GM21447 (cell line): Measurements from ENCODE around the gene ADGRG3.

Source experiments
- ATAC-seq: cut with Tn5 transposase; IDR thresholded peaks from one replicate; pipeline ENCODE4 v1.9.1; 2021; ENCODE audit not compliant: unreplicated experiment

Gene ADGRG3

DNA sequence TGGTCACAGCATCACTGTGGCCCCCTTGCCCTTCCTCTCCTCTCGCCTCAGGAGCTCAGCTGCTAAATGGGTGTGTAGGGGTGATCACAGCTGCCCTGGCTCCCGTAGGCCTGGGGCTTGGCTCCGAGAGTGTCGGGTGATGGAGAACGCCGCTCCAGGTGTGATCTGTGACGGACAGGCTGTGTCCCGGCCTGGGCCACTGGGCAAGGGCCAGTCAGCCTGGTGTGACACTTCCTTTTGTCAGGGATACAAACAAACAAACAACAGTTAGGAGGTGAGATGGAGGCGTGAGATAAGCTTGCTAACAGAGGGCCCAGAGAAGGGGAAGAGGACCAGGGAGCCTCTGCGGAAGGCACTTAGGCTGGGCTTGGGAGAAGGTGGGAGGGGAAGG is 37.7 kb upstream of the ADGRG3 start:
- no peak for ATAC-seq

DNA sequence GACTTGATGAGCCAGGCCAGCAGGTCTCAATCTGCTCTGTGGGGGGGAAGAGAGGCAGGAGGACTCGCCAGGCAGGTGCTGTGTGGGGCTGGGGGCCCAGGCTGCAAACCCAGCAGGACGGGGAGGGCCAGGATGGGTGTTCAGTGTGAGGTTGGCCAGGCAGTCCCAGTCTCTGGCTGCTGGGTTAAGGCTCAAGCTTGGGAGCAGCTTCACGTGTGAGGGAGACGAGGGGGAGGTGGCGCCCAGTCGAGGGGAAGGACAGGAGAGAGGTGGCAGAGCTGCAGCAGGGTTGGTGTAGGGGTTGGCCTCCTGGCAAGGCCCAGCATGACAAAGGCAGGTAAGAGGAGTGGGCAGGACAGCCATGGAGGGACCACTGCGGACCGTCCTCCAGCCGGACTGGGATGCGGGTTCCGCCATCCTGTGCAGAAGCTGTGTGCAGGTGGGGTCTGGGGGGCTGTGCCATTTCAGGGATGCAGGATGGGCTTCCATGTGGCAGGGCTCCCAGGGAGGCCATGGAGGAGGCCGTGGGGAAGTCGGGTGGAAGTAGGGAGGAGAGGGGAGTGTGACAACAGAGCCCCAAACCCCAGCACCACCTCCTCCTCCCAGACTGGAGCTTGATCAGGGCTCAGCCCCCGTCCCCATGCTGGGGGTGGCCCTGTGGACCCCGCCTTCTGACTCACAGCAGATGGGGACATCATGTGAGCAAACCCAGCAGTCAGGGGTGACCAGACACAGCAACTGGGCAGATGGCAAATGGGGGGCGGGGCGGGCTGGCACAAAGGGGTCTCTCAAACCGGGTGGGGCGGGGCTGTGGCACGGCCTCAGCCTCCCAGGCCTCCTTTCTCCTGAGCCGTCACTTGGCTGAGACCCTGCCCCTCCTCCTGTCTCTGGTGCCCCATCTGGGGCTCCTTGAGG is 36.9 kb upstream of the ADGRG3 start:
- ATAC-seq: no peak

DNA sequence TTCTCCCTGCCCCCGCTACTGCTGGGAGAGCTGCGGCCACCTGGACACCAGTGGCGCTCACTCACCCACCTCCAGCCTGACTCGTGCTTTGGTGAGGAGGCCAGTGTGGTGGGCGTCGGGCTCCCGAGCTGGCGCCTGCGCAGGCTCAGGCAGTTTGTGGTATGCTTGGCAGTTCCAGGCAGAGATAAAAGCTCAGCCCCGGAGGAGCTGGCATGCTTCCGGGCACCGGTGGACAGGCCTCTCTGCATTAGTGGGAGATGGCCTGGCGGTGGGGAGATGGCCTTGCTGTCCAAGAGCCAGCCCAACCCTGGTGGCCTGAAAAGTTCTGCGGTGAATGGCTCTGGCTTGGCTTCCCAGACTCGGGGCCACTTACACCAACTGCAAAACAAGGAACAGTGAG is 35.5 kb upstream of the ADGRG3 start:
- ATAC-seq: no peak

DNA sequence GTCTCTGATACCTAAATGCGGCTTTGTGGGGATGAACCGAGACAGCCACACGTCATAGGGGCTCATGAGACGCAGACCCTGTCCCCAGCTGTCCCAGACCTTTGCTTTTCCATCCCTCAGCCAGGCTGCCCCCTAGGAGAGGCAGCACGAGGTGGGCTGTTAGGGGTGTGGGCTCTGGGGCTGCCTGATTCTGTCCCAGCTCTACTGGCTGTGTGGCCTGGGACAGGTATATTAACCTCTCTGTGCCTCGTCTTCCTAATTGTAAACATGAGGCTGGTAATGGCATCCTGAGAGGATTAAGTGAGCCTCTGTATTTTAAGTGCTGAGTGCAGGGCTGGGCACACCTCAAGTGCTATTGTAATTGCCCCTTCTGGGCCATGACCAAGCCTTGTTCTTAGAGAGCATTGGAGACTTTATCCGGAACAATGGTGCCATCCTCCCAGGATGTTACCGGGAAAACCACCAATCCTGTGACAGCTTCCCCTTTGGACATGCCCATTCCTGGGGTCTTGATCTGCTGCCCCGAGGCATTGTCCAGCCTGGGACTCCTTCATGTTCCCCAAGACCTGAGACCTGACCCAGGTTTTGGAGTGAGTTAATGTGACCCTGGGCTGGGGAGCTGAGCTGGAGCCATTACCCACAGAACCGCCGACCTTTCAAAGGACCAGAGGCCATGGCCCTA is 34.6 kb upstream of the ADGRG3 start:
- no peak for ATAC-seq

DNA sequence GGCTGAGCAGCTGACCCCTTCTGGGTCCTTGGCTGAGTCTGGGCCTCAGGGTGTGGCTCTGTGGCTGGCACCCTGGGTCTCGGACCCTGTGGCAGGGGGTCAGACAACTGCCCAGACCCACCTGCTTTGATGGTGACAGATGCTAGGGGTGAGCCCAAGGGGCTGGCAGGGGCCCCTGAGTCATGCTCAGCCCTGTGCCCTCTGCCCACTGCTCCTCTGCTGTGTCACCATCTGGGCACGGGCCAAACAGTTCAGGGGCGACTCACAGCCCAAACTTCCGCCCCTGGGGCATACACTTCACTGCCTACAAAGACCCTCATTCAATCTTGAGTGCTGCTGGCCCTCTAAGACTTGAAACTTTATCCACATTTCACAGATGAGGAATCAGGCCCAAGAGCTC is 33.9 kb upstream of the ADGRG3 start:
- ATAC-seq: no peak

DNA sequence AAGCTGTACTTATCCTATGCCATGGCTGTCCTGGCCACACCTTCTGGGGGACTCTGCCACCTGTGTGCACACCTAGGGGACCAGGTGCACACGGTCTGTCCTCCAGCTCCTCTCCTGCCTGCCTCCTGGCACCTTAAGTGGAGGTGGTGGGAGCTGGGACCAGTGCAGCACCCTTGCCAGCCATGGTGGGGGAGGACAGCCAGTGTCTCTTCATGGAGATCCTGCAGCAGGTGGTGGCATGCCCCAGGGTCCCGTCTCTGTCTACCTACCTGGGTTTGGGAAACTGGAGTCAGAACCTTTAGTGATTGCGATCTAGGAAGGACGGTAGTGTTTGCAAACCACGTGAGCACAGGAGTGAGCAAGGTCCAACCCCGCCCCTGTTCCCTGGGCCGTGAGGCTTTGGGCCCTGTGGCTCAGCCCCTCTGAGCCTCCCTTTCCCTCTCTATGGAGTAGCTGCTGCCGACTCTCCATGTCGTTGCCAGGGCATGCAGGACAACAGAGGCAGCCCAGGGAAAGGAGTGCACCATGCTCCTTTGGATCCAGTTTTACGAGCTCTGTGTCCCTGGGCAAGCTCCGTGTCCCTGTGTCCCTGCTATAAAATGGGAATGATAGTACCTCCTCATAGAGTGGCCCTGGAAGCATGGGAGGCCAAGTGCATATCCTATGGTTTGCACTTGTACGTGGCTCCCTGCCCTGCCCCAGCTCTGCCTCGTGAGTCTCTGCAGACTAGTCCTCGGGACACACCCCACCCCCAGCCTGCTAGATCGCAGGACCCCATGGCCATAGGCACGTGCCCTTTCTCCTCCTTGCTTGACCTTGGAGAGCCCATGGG is 32.6 kb upstream of the ADGRG3 start:
- no peak for ATAC-seq

DNA sequence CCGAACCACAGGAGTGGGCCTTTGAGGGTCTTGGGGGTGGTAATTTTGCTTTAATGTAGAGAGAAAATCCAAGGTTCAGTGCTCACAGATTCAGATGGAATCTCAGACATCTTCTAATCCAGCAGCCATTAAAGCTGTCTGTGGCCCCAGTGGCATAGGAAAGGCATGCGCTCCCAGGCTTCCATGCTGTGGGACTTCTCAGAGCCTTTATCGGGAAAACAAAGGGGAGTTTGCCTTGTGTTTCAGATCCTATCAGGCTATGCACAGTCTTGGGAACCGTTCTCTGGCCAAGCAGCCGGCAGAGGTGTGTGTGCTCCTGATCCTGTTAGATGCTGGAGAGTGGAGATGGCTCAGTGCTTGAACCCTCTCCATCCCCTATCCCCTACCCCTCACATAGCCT is 31.9 kb upstream of the ADGRG3 start:
- ATAC-seq: no peak

DNA sequence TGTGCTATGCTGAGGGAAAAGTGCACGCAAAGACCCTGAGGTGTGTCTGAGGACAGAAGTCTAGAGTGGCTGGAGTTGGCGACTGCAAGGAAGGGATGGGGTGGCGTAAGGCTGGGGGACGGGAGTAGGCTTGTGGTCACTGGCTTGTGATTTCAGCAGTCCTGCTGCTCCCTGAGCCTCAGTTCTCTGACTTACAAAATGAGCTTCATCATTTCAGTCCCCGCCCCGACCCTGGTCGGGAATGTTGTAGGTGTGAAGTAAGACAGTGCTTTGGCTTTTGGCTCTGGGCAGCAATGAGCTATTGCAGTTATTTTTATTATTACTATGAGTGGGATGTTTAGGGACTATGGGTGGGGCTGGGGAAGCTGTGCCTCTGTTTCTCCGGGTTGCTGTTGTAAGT is 31.1 kb upstream of the ADGRG3 start:
- no peak for ATAC-seq

DNA sequence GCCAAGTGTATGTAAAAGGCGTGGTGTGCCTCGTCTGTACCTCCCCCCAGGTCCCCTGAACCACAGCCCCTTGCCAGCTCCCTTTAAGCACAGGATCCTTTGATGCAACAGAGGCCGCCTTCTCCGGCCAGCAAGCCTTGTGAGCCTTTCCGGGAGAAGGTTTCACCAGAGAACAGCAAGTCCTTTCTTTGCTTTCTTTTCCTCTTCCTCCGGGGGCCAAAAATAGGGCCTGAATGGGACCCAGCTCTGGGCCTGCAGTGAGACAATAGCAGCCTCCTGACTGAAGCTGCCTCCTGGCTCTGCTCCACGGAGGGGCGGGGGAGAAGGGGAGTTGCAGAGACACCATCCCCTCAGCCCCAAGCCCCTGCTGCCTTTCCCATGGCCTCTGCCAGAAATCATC is 30.7 kb upstream of the ADGRG3 start:
- no peak for ATAC-seq

DNA sequence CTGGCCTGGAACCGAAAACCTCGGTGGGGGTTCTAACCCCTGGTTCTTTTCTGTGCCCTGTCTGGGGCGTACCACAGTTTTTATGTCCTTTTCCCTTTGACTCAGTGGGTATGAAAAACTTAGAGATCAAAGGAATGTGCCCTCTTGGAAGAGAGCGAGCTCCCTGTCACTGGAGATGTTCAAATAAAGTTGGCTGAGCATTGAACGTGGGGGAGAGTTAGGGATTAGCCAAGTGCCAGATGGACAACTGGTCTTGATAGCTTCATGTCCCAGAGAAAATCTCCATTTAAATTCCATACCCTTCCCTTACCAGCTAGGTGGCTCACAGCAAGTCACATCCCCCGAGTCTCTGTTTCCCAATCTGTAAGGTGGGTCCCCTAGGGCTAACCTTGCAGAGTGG is 30.1 kb upstream of the ADGRG3 start:
- ATAC-seq: no peak

DNA sequence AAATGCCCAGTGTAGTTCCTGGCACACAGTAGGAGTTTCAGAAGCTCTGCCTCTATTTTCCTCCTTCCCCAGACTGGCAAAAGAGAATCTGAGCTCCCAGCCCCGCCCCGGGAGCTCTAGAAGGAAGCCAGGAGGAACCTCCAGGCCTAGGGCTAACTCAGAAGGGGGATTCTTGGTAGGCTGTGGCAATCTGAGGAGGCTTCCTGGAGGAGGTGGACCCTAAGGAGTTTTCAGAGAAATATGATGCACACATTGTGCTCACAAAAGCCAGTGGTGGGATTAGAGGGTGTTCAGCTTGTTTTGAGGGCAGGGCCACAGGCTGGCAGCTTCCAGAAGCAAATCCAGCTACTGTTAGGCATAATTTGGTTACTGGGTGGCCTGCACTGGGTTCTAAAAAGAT is 29.7 kb upstream of the ADGRG3 start:
- ATAC-seq: no peak

DNA sequence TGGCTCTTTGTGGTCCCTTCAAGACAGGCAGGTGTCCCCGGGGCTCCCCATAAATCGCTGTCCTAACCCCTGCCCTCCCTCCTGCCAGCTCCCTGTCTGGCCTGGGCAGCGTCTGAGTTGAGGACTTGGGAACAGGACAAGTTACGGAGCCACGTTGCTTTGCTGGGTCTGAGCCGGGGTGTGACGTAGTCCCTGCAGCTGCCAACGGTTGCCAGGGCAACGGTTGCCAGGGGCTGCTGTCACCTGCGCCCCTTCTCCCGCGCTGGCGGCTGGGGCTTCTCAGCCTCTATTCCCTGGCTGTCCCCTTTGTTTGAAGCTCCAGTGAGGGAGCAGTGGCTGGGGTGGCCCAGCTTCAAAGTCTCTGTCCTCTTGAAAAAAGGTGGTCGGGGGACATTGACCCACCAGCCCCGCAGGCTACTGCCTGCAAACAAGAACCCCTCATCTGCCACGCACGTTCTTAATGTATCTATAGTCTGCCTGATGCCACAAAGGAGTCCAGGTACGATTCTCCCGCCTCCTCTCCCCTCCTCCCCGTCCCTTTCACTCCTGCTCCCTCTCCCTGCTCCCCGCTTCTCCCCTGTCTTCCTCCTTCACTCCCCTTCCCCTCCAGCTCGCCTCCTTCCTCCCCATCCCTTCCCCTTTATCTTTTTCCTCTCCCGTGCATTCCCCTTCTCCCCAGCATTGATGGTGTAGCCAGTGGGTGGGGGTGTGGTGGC is 28.8 kb upstream of the ADGRG3 start:
- no peak for ATAC-seq

DNA sequence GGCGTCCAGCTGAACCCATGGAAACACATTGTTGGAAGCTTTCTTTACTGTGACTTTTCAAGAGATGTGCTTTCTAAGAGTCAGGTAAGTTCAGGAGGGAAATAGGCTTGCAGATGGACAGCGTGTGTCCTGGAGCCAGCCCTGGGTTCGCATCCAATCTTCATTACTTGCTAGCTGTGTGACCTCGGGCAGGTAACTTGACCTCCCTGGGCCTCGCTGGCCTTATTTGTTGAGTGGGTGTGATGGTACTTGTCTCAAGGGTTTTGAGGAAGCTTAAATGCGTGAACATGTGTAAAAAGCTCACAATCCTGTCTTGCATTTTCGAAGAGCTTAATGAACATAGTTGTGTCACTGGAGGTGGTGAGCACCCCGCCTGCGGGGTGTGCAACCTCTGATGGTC is 27.9 kb upstream of the ADGRG3 start:
- ATAC-seq: no peak

DNA sequence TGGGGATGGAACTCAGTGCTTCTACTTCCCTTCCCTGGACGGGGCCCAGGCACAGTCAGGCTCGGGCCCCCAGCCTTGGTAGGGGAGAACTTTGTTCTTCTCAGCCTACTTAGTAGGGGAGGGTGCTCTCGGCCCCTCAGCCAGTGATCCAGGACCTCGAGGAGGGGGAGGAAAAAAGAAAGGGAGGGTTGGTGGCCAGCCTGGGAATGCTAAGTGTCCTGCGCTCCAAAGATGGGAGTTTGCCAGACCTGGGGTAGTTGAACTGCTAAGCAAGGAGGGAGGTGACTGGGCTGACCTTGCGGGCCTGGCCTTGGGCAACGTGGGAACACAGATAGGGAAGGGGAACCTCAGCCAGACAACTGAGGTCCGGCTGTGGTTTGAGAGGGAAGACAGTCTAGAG is 27.5 kb upstream of the ADGRG3 start:
- no peak for ATAC-seq

DNA sequence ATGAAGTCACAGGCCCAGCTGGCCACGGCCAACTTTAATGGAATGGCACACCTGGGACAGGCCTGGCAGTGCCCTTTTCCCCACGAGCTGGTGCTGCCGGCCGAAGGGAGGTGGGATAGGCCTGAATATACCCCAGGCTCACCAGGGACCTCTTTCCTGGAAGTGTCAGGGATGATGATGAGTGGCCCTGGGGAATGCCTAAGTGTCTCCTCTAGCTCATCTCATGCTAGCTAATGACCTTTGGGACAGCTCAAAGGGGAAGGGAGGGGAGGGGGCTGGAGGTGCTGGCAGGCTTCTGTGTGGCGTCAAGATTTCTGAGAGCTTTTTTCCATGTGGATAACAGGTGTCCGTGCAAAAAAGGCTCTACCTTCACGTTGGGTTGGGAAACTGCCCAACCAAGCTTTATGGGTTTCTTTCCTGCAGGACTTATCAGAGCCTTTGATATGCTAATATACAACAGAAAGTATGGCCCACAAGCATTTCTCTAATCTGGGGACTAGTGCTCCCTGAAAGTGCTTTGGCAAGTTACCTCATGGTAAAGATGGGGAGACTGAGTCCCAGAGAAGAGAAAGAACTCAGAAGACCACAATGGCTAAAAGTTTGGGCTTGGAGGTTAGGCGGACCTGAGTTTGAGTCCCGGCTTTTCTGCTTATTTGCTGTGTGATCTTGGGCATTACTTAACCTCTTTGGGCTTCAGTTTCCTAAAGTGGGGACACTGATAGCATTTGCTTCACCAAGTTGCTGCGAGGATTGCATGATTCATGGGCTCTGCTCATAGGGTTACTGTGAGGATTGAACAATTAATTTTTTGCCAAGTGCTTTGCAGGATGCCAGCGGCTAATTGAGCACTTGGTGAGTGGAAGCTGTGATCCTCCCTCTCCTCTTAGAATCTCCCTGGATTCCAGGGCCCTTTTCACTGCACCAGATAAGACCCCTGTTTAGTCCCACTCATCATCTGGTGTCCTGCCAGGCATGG is 25.7 kb upstream of the ADGRG3 start:
- no peak for ATAC-seq

DNA sequence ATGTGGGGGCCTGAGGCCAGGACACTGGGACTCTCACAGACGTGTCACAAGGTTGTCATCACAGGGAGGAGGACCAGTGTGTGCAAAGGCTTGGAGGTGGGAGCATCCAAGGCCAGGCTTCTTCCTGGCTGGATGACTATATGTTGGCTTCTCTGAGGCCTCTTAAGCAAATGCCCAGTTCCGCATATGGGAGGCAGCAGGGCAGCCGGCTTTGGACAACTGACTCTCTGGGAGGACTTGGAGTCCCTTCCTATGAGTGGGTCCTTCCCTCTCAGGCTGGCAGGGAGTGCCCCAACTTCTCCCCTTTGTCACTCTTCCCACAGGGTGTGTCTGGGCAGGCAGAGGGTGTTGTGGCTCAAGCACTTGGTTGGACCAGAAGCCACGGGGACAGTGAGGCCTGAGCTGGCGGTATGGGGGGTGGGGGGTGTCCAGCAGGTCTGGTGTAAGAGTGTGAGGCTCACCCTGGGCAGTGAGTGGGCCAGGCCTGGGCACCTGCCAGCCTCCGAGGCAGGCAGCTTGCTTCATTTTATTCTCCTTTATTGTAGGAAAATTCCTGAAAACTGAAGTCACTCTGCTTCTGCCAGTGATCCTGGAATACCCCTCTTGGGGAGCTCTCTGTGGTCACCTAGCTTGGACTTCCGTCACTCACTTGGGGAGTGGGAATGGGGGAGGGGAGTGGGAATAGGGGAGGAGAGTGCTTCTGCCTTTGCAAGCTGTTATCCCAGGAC is 24.8 kb upstream of the ADGRG3 start:
- ATAC-seq: no peak

DNA sequence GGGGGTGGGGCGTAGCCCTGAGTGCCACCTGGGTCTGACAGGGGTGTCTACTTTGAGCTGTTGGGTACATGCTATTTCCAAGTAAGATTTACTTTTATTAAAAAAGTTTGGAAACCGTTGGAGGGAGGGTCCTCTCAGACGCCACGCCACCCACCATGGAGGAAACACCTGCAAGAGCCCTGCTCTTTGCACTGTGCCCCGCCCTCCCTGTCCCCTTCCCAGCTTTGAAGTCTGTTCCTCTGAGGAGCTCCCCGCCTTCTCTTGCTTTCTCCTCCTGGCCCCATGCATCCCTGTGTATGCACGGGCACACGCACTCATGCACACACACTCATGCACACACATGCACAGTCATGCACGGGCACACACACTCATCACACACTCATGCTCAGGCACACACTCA is 24.2 kb upstream of the ADGRG3 start:
- no peak for ATAC-seq

DNA sequence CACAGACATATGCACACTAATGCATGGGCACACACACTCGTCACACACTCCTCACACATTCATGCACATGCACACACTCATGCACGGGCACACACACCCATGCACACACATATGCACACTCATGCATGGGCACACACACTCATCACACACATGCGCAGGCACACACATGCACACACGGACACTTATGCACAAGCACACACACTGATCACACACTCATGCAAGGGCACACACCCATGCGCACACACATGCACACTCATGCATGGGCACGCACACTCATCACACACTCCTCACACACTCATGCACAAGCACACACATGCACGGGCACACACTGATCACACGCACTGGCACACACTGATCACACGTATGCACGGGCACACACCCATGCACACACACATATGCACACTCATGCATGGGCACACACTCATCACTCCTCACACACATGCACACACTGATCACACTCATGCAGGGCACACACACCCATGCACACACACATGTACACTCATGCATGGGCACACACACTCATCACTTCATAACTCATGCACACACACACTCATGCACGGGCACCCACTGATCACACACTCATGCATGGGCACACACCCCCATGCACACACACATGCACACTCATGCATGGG is 23.6 kb upstream of the ADGRG3 start:
- ATAC-seq: no peak

DNA sequence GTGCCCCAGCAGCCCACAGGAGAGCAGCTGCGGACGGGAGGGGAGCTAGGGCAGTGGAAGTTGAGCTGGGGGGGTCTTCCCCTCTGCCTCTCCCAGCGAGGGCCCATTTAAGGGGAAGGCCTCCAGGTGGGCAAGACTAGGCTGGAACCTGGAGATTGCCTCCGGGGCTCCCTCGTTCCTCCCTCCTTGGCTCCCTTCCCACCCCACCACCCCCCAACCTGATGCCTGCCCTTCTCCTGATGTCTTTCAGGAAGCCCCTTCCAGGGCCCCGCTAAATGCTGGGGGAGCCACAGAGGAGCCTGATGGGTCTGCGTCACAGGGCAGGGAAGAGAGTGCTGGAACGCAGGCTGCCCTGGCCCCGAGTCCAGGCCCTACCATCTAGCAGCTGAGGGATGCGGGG is 22.9 kb upstream of the ADGRG3 start:
- no peak for ATAC-seq
